ENCODE results near the gene ADPRH.

DNA sequence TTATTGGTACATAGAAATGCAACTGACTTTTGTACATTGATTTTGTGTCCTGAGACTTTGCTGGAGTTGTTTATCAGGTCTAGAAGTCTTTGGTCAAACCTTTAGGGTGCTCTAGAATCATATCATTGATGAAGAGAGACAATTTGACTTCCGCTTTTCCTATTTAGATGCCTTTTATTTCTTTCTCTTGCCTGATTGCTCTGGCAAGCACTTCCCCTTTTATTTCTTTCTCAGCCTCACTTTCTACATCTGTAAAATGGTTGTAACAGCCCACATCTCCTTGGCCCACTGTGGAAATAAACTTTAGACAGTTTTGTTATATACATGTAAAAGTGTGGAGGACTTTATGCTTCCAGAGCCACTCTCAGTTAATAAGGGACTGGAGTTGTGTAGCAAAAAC lies 32.4 kb downstream of the ADPRH start:
- TF ChIP-seq, protein P1, sequence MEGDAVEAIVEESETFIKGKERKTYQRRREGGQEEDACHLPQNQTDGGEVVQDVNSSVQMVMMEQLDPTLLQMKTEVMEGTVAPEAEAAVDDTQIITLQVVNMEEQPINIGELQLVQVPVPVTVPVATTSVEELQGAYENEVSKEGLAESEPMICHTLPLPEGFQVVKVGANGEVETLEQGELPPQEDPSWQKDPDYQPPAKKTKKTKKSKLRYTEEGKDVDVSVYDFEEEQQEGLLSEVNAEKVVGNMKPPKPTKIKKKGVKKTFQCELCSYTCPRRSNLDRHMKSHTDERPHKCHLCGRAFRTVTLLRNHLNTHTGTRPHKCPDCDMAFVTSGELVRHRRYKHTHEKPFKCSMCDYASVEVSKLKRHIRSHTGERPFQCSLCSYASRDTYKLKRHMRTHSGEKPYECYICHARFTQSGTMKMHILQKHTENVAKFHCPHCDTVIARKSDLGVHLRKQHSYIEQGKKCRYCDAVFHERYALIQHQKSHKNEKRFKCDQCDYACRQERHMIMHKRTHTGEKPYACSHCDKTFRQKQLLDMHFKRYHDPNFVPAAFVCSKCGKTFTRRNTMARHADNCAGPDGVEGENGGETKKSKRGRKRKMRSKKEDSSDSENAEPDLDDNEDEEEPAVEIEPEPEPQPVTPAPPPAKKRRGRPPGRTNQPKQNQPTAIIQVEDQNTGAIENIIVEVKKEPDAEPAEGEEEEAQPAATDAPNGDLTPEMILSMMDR (IDR thresholded peaks at IDR 0.05) = no peak
- TF ChIP-seq, protein P2, sequence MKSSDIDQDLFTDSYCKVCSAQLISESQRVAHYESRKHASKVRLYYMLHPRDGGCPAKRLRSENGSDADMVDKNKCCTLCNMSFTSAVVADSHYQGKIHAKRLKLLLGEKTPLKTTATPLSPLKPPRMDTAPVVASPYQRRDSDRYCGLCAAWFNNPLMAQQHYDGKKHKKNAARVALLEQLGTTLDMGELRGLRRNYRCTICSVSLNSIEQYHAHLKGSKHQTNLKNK (CRISPR knock-in tag; IDR thresholded peaks at IDR 0.05) = no peak
- TF ChIP-seq, protein P3, sequence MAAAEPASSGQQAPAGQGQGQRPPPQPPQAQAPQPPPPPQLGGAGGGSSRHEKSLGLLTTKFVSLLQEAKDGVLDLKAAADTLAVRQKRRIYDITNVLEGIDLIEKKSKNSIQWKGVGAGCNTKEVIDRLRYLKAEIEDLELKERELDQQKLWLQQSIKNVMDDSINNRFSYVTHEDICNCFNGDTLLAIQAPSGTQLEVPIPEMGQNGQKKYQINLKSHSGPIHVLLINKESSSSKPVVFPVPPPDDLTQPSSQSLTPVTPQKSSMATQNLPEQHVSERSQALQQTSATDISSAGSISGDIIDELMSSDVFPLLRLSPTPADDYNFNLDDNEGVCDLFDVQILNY (CRISPR knock-in tag; IDR thresholded peaks at IDR 0.05) = no peak
- TF ChIP-seq, protein P4, sequence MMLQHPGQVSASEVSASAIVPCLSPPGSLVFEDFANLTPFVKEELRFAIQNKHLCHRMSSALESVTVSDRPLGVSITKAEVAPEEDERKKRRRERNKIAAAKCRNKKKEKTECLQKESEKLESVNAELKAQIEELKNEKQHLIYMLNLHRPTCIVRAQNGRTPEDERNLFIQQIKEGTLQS (CRISPR knock-in tag; conservative IDR thresholded peaks at IDR 0.05) = no peak
- TF ChIP-seq ETV6 (CRISPR knock-in tag; IDR thresholded peaks at IDR 0.05) (no peak), ZBTB21 (CRISPR knock-in tag; IDR thresholded peaks at IDR 0.05; ENCODE audit: borderline replicate concordance) (no peak), NR2C2 (CRISPR knock-in tag; IDR thresholded peaks at IDR 0.05) (no peak), TP53 (CRISPR knock-in tag; IDR thresholded peaks at IDR 0.05) (no peak), ESRRA (CRISPR knock-in tag; IDR thresholded peaks at IDR 0.05; ENCODE audit: borderline replicate concordance) (no peak), ZNF232 (CRISPR knock-in tag; IDR thresholded peaks at IDR 0.05) (no peak)
- TF ChIP-seq, protein P5, sequence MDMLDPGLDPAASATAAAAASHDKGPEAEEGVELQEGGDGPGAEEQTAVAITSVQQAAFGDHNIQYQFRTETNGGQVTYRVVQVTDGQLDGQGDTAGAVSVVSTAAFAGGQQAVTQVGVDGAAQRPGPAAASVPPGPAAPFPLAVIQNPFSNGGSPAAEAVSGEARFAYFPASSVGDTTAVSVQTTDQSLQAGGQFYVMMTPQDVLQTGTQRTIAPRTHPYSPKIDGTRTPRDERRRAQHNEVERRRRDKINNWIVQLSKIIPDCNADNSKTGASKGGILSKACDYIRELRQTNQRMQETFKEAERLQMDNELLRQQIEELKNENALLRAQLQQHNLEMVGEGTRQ (CRISPR knock-in tag; IDR thresholded peaks at IDR 0.05) = no peak
- TF ChIP-seq, protein P6, sequence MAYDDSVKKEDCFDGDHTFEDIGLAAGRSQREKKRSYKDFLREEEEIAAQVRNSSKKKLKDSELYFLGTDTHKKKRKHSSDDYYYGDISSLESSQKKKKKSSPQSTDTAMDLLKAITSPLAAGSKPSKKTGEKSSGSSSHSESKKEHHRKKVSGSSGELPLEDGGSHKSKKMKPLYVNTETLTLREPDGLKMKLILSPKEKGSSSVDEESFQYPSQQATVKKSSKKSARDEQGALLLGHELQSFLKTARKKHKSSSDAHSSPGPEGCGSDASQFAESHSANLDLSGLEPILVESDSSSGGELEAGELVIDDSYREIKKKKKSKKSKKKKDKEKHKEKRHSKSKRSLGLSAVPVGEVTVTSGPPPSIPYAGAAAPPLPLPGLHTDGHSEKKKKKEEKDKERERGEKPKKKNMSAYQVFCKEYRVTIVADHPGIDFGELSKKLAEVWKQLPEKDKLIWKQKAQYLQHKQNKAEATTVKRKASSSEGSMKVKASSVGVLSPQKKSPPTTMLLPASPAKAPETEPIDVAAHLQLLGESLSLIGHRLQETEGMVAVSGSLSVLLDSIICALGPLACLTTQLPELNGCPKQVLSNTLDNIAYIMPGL (CRISPR knock-in tag; IDR thresholded peaks at IDR 0.05) = no peak
- TF ChIP-seq, protein P7, sequence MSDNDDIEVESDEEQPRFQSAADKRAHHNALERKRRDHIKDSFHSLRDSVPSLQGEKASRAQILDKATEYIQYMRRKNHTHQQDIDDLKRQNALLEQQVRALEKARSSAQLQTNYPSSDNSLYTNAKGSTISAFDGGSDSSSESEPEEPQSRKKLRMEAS (CRISPR knock-in tag; IDR thresholded peaks at IDR 0.05) = no peak
